H9 (cell line): Measurements from ENCODE around the gene ADAMTS15. TPM values are rescaled to one million over a fixed set of nuclear protein-coding genes. Genes with fewer than 3 reads are reported as not detected.

Experiments used
- DNase-seq: peaks from one replicate; pipeline ENCODE4 v3.0.0-alpha.2; 2017
- H2AFZ ChIP-seq: one replicate; pipeline ENCODE4 v1.6.1; 2013; ENCODE audit warnings: mild to moderate bottlenecking, low read length, control low read depth, moderate library complexity
- H2AK5ac ChIP-seq: 2 replicates; pipeline ENCODE4 v1.6.1; 2013; ENCODE audit warnings: low read length, control low read depth, mixed read lengths; ENCODE audit not compliant: insufficient read length
- H2BK120ac ChIP-seq: one replicate; pipeline ENCODE4 v1.6.1; 2013; ENCODE audit warnings: low read depth, mild to moderate bottlenecking, low read length, control low read depth, inconsistent platforms; ENCODE audit not compliant: poor library complexity, severe bottlenecking
- H2BK12ac ChIP-seq: 2 replicates; pipeline ENCODE4 v1.6.1; 2013; ENCODE audit warnings: low read length, control low read depth, mixed read lengths, low read depth; ENCODE audit not compliant: insufficient read length
- H2BK15ac ChIP-seq: 2 replicates; pipeline ENCODE4 v1.6.1; 2013; ENCODE audit warnings: low read depth, low read length, control low read depth
- H2BK20ac ChIP-seq: one replicate; pipeline ENCODE4 v1.6.1; 2013; ENCODE audit warnings: low read depth, mild to moderate bottlenecking, low read length, control low read depth, inconsistent platforms; ENCODE audit not compliant: poor library complexity, severe bottlenecking
- H2BK5ac ChIP-seq: 2 replicates; pipeline ENCODE4 v1.6.1; 2013; ENCODE audit warnings: low read length, control low read depth, mixed read lengths; ENCODE audit not compliant: insufficient read length
- H3K14ac ChIP-seq: 2 replicates; pipeline ENCODE4 v1.6.1; 2013; ENCODE audit warnings: low read length, control low read depth; ENCODE audit not compliant: insufficient read depth
- H3K18ac ChIP-seq: 2 replicates; pipeline ENCODE4 v1.6.1; 2013; ENCODE audit warnings: low read depth, mild to moderate bottlenecking, mixed read lengths, low read length, control low read depth; ENCODE audit not compliant: insufficient read length
- H3K23ac ChIP-seq: 2 replicates; pipeline ENCODE4 v1.6.1; 2013; ENCODE audit warnings: low read length, control low read depth, mixed read lengths, low read depth; ENCODE audit not compliant: insufficient read length
- H3K23me2 ChIP-seq: 2 replicates; pipeline ENCODE4 v1.6.1; 2013; ENCODE audit warnings: low read depth, mild to moderate bottlenecking, mixed read lengths, low read length, control low read depth; ENCODE audit not compliant: insufficient read length, poor library complexity, severe bottlenecking
- H3K27ac ChIP-seq: 2 replicates; pipeline ENCODE4 v1.5.1; 2013; ENCODE audit warnings: low read length, control low read depth, mixed read lengths, low read depth; ENCODE audit not compliant: insufficient read length
- H3K27me3 ChIP-seq: 2 replicates; pipeline ENCODE4 v1.6.1; 2013; ENCODE audit warnings: low read length, control low read depth, inconsistent platforms; ENCODE audit not compliant: insufficient read depth
- H3K4ac ChIP-seq: 2 replicates; pipeline ENCODE4 v1.6.1; 2013; ENCODE audit warnings: low read depth, mild to moderate bottlenecking, control low read depth, inconsistent platforms, low read length, moderate library complexity
- H3K4me1 ChIP-seq: 2 replicates; pipeline ENCODE4 v1.6.1; 2013; ENCODE audit warnings: low read length, control low read depth, inconsistent platforms; ENCODE audit not compliant: insufficient read depth
- H3K4me2 ChIP-seq: 2 replicates; pipeline ENCODE4 v1.6.1; 2013; ENCODE audit warnings: low read length, control low read depth, mixed read lengths; ENCODE audit not compliant: insufficient read length, insufficient read depth
- H3K56ac ChIP-seq: 2 replicates; pipeline ENCODE4 v1.6.1; 2013; ENCODE audit warnings: low read depth, mild to moderate bottlenecking, mixed read lengths, low read length, control low read depth; ENCODE audit not compliant: insufficient read length
- H3K79me1 ChIP-seq: 2 replicates; pipeline ENCODE4 v1.6.1; 2013; ENCODE audit warnings: low read depth, mild to moderate bottlenecking, moderate library complexity, low read length, control low read depth, inconsistent platforms; ENCODE audit not compliant: insufficient read depth, poor library complexity, severe bottlenecking
- H3K79me2 ChIP-seq: 2 replicates; pipeline ENCODE4 v1.6.1; 2013; ENCODE audit warnings: low read length, control low read depth, inconsistent platforms; ENCODE audit not compliant: insufficient read depth
- H3K9ac ChIP-seq: 2 replicates; pipeline ENCODE4 v1.6.1; 2013; ENCODE audit warnings: low read length, control low read depth, mixed read lengths; ENCODE audit not compliant: insufficient read length; ENCODE audit errors: extremely low read depth
- H3K9me3 ChIP-seq: one replicate; pipeline ENCODE4 v1.6.1; 2013; ENCODE audit warnings: low read depth, low read length, inconsistent platforms; ENCODE audit not compliant: control insufficient read depth
- H3T11ph ChIP-seq: one replicate; pipeline ENCODE4 v1.6.1; 2013; ENCODE audit warnings: mild to moderate bottlenecking, low read length, control low read depth, inconsistent platforms
- H4K20me1 ChIP-seq: one replicate; pipeline ENCODE4 v1.6.1; 2013; ENCODE audit not compliant: control insufficient read depth, insufficient read length, insufficient read depth
- H4K5ac ChIP-seq: 2 replicates; pipeline ENCODE4 v1.6.1; 2013; ENCODE audit warnings: low read depth, mild to moderate bottlenecking, mixed read lengths, low read length, control low read depth; ENCODE audit not compliant: insufficient read length
- H4K8ac ChIP-seq: replicated peaks from 2 replicates; pipeline ENCODE4 v1.6.1; 2013; ENCODE audit warnings: low read length, control low read depth, mixed read lengths, low read depth; ENCODE audit not compliant: insufficient read length
- H4K91ac ChIP-seq: 2 replicates; pipeline ENCODE4 v1.6.1; 2013; ENCODE audit warnings: low read depth, mild to moderate bottlenecking, moderate library complexity, mixed read lengths, low read length, control low read depth; ENCODE audit not compliant: insufficient read length
- H3K27ac Mint-ChIP-seq, 3 experiments: 2 replicates in 2 of 3; 3 replicates in 1 of 3; pipeline ENCODE4 v1.8.0; 2020 to 2021; ENCODE audit warnings: mixed read lengths in 3 of 3, mild to moderate bottlenecking in 1 of 3, moderate library complexity in 1 of 3
- H3K27me3 Mint-ChIP-seq: 2 replicates; pipeline ENCODE4 v1.8.0; 2021; ENCODE audit warnings: low read depth, mild to moderate bottlenecking, moderate library complexity, mixed read lengths
- H3K36me3 Mint-ChIP-seq, 3 experiments: 2 replicates in 2 of 3; 3 replicates in 1 of 3; pipeline ENCODE4 v1.8.0; 2020 to 2021; ENCODE audit warnings: low read depth in 3 of 3, mixed read lengths in 3 of 3; ENCODE audit not compliant: insufficient read depth in 1 of 3
- H3K4me1 Mint-ChIP-seq, 2 experiments: 2 replicates each; pipeline ENCODE4 v1.8.0; 2020; ENCODE audit warnings: mixed read lengths in 2 of 2
- H3K4me3 Mint-ChIP-seq, 2 experiments: 2 replicates in 1 of 2; 3 replicates in 1 of 2; pipeline ENCODE4 v1.8.0; 2020 to 2021; ENCODE audit warnings: mild to moderate bottlenecking in 2 of 2, mixed read lengths in 2 of 2, moderate library complexity in 1 of 2
- H3K9me3 Mint-ChIP-seq, 2 experiments: 2 replicates in 1 of 2; 3 replicates in 1 of 2; pipeline ENCODE4 v1.8.0; 2020; ENCODE audit warnings: mild to moderate bottlenecking in 2 of 2, mixed read lengths in 2 of 2, moderate library complexity in 1 of 2
- CTCF ChIP-seq: fragments of 200-600 bp; sonication (generic); conservative IDR thresholded peaks from 3 replicates; pipeline ENCODE4 v1.8.0; 2021; ENCODE audit warnings: antibody characterized with exemption, mild to moderate bottlenecking
- WGBS: extraction: QIAGEN DNeasy Blood & Tissue Kit; methylation state at CpG from one replicate; pipeline ENCODE4 v1.1.7; 2013; ENCODE audit warnings: missing lambda C conversion rate, low lambda C conversion rate, mixed read lengths; ENCODE audit not compliant: insufficient read length; ENCODE audit errors: extremely low coverage; 5-methylcytosine and 5-hydroxymethylcytosine counted together
- total RNA-seq: library from RNA; stranded (reverse); gene quantifications from 2 replicates; pipeline ENCODE4 v1.2.1, GENCODE V29; 2021

ADAMTS15 gene
- total RNA-seq, 1 experiment from 2014 or later, result 1.3 TPM

- H3K4me2 ChIP-seq, result no peak overlapping the region
- no peaks in the 10 kb centered on the region; a peak in 2 of 7 replicates for H3K36me3 Mint-ChIP-seq
- H3K9me3 Mint-ChIP-seq, result no peaks in the 10 kb centered on the region
- H3K79me2 ChIP-seq, result no peaks in the 10 kb centered on the region
- H3K27ac ChIP-seq, result no peak overlapping the region
- peaks cover 24 to 26% of the 10 kb centered on the region in 2 experiments for H3K4me1 Mint-ChIP-seq
- H3K14ac ChIP-seq, result no peak overlapping the region
- H3K9me3 ChIP-seq, result no peaks in the 10 kb centered on the region
- H3K9ac ChIP-seq, result no peak overlapping the region
- TF ChIP-seq CTCF, result no peak
- H3K4me3 Mint-ChIP-seq, result no peak overlapping the region
- no peak overlapping the region for H3K18ac ChIP-seq
- H3K23ac ChIP-seq, result no peak overlapping the region
- no CpG with 5 or more reads among the region's 2 CpGs for WGBS
- peaks cover 25% of the 10 kb centered on the region for H3K27me3 Mint-ChIP-seq
- peak overlapping the region in 1 of 3 experiments; percentile 79; a peak in 2 of 7 replicates for H3K27ac Mint-ChIP-seq
- H3T11ph ChIP-seq, result no peak overlapping the region
- H3K4me1 ChIP-seq, result peaks cover 12% of the 10 kb centered on the region; the same call in 1 of the 2 replicates
- H3K79me1 ChIP-seq, result no peaks in the 10 kb centered on the region
- no peak overlapping the region for H4K5ac ChIP-seq
- H4K91ac ChIP-seq, result no peak overlapping the region
- no peak overlapping the region for H2BK5ac ChIP-seq
- no peak overlapping the region for H3K4ac ChIP-seq
- no peak overlapping the region for H2AK5ac ChIP-seq
- H4K8ac ChIP-seq, result no peak overlapping the region
- DNase-seq, result no peak
- H3K56ac ChIP-seq, result no peak overlapping the region
- H2BK120ac ChIP-seq, result no peak overlapping the region
- no peak overlapping the region for H2AFZ ChIP-seq
- H2BK12ac ChIP-seq, result no peak overlapping the region
- H3K27me3 ChIP-seq, result no peaks in the 10 kb centered on the region
- no peaks in the 10 kb centered on the region for H4K20me1 ChIP-seq
- no peak overlapping the region for H2BK20ac ChIP-seq
- no peak overlapping the region for H2BK15ac ChIP-seq
- H3K23me2 ChIP-seq, result no peaks in the 10 kb centered on the region
Observed at GRCh38 chr11:130523166-130523565, 74.7 kb downstream of the ADAMTS15 start.
